Neutrophil (primary cell): Measurements from ENCODE around the gene UFD1.

ENCODE experiments used
- H3K27ac ChIP-seq: fragments of 200-600 bp; sonication (generic); 2 replicates; pipeline ENCODE4 v1.5.1; 2016; ENCODE audit warnings: mild to moderate bottlenecking, moderate library complexity
- H3K27me3 ChIP-seq: fragments of 200-600 bp; sonication (generic); 2 replicates; pipeline ENCODE4 v1.6.0; 2016; ENCODE audit warnings: mild to moderate bottlenecking
- H3K36me3 ChIP-seq: fragments of 200-600 bp; sonication (generic); 2 replicates; pipeline ENCODE4 v1.5.1; 2017
- H3K4me1 ChIP-seq, 2 experiments: fragments of 200-600 bp in 1 of 2; sonication (generic) in 1 of 2; 1 replicate in 1 of 2; 2 replicates in 1 of 2; pipeline versions ENCODE4 v1.5.1 to v1.6.1; 2013 to 2016; ENCODE audit warnings: low read depth in 1 of 2, low read length in 1 of 2, mild to moderate bottlenecking in 1 of 2, moderate library complexity in 1 of 2; ENCODE audit not compliant: control insufficient read depth in 1 of 2, insufficient read depth in 1 of 2
- H3K4me3 ChIP-seq, 2 experiments: fragments of 200-600 bp in 1 of 2; sonication (generic) in 1 of 2; 1 replicate in 1 of 2; 2 replicates in 1 of 2; pipeline ENCODE4 v1.5.1; 2013 to 2016; ENCODE audit warnings: low read depth in 1 of 2, low read length in 1 of 2, mild to moderate bottlenecking in 1 of 2, moderate library complexity in 1 of 2
- H3K9me3 ChIP-seq: fragments of 200-600 bp; sonication (generic); 2 replicates; pipeline ENCODE4 v1.5.1; 2016
- CTCF ChIP-seq: fragments of 200-600 bp; sonication (generic); IDR thresholded peaks from 2 replicates; pipeline ENCODE4 v1.5.1; 2016; ENCODE audit warnings: antibody characterized with exemption

Gene UFD1

GRCh38 chr22:19471572-19471971, 7.4 kb downstream of the UFD1 start:
- H3K36me3 ChIP-seq = peaks cover 97% of the 10 kb centered on the region

GRCh38 chr22:19470010-19470409, 9.0 kb downstream of the UFD1 start:
- peaks cover 100% of the 10 kb centered on the region for H3K36me3 ChIP-seq

More at GRCh38 chr22:19471572-19471971, 7.4 kb downstream of the UFD1 start:
- TF ChIP-seq CTCF = no peak
- no peak overlapping the region for H3K4me3 ChIP-seq
- H3K4me1 ChIP-seq = no peaks in the 10 kb centered on the region
- no peaks in the 10 kb centered on the region for H3K9me3 ChIP-seq
- no peaks in the 10 kb centered on the region for H3K27me3 ChIP-seq
- H3K27ac ChIP-seq = no peak overlapping the region

DNA sequence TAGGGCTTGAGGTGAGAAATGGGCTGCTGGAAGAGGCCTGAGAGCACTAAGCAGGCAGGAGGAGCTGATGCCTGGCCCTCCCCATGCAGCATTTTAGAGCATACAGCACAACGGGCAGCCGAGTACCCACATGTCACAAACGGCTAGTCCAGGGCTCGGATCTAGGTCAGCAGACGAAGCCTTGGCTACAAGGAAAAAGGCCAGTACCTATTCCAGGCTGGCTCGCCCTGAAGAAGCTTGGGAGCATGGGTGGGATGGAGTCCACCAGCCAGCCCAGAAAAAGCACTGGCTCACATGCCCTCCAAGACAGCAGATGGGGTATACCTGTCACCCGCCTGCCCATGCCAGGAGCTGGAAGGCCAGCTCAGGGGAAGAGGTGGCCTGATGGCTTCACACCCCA, 9.6 kb downstream of the UFD1 start:
- Histone ChIP-seq H3K27me3 (no peaks in the 10 kb centered on the region), H3K9me3 (no peaks in the 10 kb centered on the region), H3K4me3 (no peak overlapping the region), H3K27ac (no peak overlapping the region), H3K36me3 (peaks cover 100% of the 10 kb centered on the region), H3K4me1 (no peaks in the 10 kb centered on the region)
- TF ChIP-seq CTCF = no peak

More at GRCh38 chr22:19470010-19470409, 9.0 kb downstream of the UFD1 start:
- Histone ChIP-seq H3K27ac (no peak overlapping the region), H3K9me3 (no peaks in the 10 kb centered on the region), H3K4me3 (no peak overlapping the region), H3K4me1 (no peaks in the 10 kb centered on the region), H3K27me3 (no peaks in the 10 kb centered on the region)
- TF ChIP-seq CTCF = no peak

GRCh38 chr22:19467912-19468311, 11.1 kb downstream of the UFD1 start:
- TF ChIP-seq CTCF = no peak

GRCh38 chr22:19466848-19467752, 11.9 kb downstream of the UFD1 start:
- peaks cover 99% of the 10 kb centered on the region for H3K36me3 ChIP-seq
- no peaks in the 10 kb centered on the region for H3K27me3 ChIP-seq
- no peak overlapping the region for H3K4me3 ChIP-seq
- H3K27ac ChIP-seq = no peak overlapping the region
- H3K4me1 ChIP-seq = no peaks in the 10 kb centered on the region
- H3K9me3 ChIP-seq = no peaks in the 10 kb centered on the region
- TF ChIP-seq CTCF = no peak

More at GRCh38 chr22:19467912-19468311, 11.1 kb downstream of the UFD1 start:
- Histone ChIP-seq H3K4me1 (no peaks in the 10 kb centered on the region), H3K27ac (no peak overlapping the region), H3K4me3 (no peak overlapping the region), H3K9me3 (no peaks in the 10 kb centered on the region), H3K36me3 (peaks cover 99% of the 10 kb centered on the region), H3K27me3 (no peaks in the 10 kb centered on the region)
